T-helper 2 cell (primary cell): ENCODE measurements around the gene PSEN1.

ENCODE experiments used
- DNase-seq, 5 experiments: peaks; one replicate each; pipeline versions ENCODE4 v3.0.0 to v3.0.0-alpha.2; 2012 to 2022

Gene PSEN1

GRCh38 chr14:73255693-73256225 lies 119.5 kb downstream of the PSEN1 start:
- no peak for DNase-seq

GRCh38 chr14:73258076-73258475 lies 121.8 kb downstream of the PSEN1 start:
- DNase-seq: no peak

GRCh38 chr14:73258845-73259611 lies 122.7 kb downstream of the PSEN1 start:
- no peak for DNase-seq

GRCh38 chr14:73259837-73260236 lies 123.5 kb downstream of the PSEN1 start:
- no peak for DNase-seq

- no peak for DNase-seq
Observed at GRCh38 chr14:73260574-73260973, 124.3 kb downstream of the PSEN1 start.

- DNase-seq: no peak
Observed at GRCh38 chr14:73261075-73261474, 124.8 kb downstream of the PSEN1 start.

GRCh38 chr14:73261520-73262426 lies 125.5 kb downstream of the PSEN1 start:
- DNase-seq: no peak

- DNase-seq: no peak
Observed at GRCh38 chr14:73262427-73263183, 126.3 kb downstream of the PSEN1 start.

- no peak for DNase-seq
Observed at GRCh38 chr14:73263606-73264005, 127.3 kb downstream of the PSEN1 start.

- no peak for DNase-seq
Observed at GRCh38 chr14:73264080-73264884, 128.0 kb downstream of the PSEN1 start.

- DNase-seq: no peak
Observed at GRCh38 chr14:73264885-73265720, 128.8 kb downstream of the PSEN1 start.

- DNase-seq: no peak
Observed at GRCh38 chr14:73265721-73266046, 129.4 kb downstream of the PSEN1 start.

- DNase-seq: no peak
Observed at GRCh38 chr14:73266317-73266716, 130.0 kb downstream of the PSEN1 start.

GRCh38 chr14:73267474-73267873 lies 131.2 kb downstream of the PSEN1 start:
- no peak for DNase-seq

- no peak for DNase-seq
Observed at GRCh38 chr14:73269729-73270531, 133.6 kb downstream of the PSEN1 start.

GRCh38 chr14:73272393-73272792 lies 136.1 kb downstream of the PSEN1 start:
- no peak for DNase-seq
